Tibial nerve (tissue), 3 donors: ENCODE results near the gene KATNB1.

Source experiments
- POLR2A ChIP-seq, 2 donors: fragments of 450-650 bp; IDR thresholded peaks; one replicate each; pipeline ENCODE4 v1.6.1; 2017; ENCODE audit warnings: antibody characterized with exemption in 2 of 2, mild to moderate bottlenecking in 2 of 2, moderate library complexity in 2 of 2
- TF ChIP-seq, protein P1 (sequence below), 5 experiments: fragments of 200-600 bp in 3 of 5; fragments of 450-650 bp in 2 of 5; sonication (generic) in 3 of 5; IDR thresholded peaks; one replicate each; pipeline ENCODE4 v1.5.1; 2016 to 2019; ENCODE audit warnings: antibody characterized with exemption in 5 of 5, mild to moderate bottlenecking in 3 of 5, moderate library complexity in 2 of 5

GRCh38 chr16:57761957-57762356 is 26.4 kb downstream of the KATNB1 start:
- TF ChIP-seq, protein P1, sequence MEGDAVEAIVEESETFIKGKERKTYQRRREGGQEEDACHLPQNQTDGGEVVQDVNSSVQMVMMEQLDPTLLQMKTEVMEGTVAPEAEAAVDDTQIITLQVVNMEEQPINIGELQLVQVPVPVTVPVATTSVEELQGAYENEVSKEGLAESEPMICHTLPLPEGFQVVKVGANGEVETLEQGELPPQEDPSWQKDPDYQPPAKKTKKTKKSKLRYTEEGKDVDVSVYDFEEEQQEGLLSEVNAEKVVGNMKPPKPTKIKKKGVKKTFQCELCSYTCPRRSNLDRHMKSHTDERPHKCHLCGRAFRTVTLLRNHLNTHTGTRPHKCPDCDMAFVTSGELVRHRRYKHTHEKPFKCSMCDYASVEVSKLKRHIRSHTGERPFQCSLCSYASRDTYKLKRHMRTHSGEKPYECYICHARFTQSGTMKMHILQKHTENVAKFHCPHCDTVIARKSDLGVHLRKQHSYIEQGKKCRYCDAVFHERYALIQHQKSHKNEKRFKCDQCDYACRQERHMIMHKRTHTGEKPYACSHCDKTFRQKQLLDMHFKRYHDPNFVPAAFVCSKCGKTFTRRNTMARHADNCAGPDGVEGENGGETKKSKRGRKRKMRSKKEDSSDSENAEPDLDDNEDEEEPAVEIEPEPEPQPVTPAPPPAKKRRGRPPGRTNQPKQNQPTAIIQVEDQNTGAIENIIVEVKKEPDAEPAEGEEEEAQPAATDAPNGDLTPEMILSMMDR (IDR thresholded peaks at IDR 0.05): no peak
- TF ChIP-seq POLR2A (IDR thresholded peaks at IDR 0.05): no peak
